Measurements from ENCODE around the gene P3R3URF.

GRCh38 chr1:46157916-46158311, 18.4 kb downstream of the P3R3URF start:
- TF ChIP-seq REPIN1 (tag by site-specific recombination; IDR thresholded peaks at IDR 0.05; ENCODE audit: low read depth): no peak
- no peak for TF ChIP-seq ZNF274 (IDR thresholded peaks at IDR 0.05; ENCODE audit: low read length)
- TF ChIP-seq ZNF274 (tag by site-specific recombination; IDR thresholded peaks at IDR 0.05; ENCODE audit: borderline replicate concordance): no peak
- TF ChIP-seq ZNF548 (tag by site-specific recombination; IDR thresholded peaks at IDR 0.05): no peak
- no peak for TF ChIP-seq ZNF449 (tag by site-specific recombination; IDR thresholded peaks at IDR 0.05)
- TF ChIP-seq PRDM1 (tag by site-specific recombination; IDR thresholded peaks at IDR 0.05): no peak
- TF ChIP-seq ZNF830 (tag by site-specific recombination; IDR thresholded peaks at IDR 0.05; ENCODE audit: low read depth): no peak
- no peak for TF ChIP-seq ZNF335 (tag by site-specific recombination; conservative IDR thresholded peaks at IDR 0.05)
